ENCODE data around the gene GFRA1.
A peak's percentile ranks its signal among the peaks of the same experiment; 100 is the strongest.

Gene GFRA1

DNA sequence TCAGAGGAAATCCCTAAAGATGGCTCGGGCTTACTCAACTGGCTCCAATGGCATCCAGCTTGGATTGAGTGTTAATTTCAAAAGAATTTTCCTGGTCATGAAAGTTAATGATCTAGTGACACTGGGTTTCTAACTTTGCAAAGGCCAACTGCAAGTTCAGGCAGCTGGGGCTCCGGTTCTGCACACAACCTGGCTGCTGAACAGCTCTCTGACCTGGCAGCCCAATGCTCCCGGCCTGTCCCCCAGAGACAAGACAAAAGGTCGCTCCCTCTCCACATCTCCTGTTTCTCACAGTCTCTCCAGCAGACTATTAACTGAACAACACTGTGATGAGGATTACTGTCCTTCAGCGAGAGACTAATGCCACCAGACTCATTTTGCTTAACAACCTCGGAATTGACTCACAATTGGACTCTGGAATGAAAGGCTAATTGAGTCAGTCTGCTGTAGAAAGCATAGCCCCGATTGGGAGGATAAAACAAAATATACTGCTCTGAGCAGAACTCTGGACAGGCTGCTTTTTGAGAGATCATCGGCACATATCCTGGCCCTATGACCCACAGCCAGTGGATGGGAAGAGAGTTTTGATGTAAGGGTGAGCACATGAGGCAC lies 174.5 kb downstream of the GFRA1 start:
- DNase-seq: peak; percentile 31

DNA sequence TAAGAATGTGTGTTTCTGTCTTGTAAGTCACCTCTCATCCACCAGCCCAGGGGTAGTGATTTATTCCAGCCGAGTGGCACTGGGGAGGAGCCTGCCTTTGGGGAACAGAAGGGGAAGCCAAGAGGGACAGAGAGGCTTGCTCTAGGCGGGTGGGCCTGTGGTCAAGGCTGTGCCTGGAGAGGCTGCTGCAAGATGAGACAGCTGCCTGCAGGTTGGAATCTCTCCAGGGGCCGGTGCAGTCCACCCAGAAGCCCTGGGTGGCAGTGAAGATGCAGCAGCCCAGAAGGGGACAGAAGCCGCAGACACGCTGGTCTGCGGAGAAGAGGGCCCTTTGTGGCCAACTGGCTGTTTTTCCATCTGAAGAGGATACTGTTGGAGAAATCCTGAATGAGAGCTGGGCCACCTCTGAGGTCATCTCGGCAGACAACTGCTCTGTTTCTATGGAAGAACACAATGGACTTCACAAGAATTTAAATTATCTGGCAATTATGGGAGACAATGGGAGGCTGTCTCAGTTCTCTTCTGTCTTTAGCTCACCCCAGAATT lies 175.7 kb downstream of the GFRA1 start:
- no peak for DNase-seq

DNA sequence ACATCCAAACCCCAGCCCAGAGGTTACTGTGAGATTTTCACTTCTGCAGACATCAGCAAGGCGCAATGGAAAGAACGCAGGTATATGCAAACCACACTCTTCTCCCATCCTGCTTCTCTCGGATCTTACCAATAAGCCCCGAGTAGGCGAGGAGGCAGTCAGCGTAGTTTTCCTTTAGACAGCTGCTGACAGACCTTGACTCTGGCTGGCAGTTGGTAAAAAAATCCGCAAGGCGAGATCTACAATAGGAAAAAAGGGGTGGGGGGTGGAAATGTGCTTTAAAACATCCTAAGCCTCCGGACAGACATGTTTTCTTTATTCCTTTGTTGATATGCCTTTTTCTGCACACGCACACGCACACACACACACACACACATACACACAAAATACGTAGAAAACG lies 176.5 kb downstream of the GFRA1 start:
- DNase-seq: no peak

DNA sequence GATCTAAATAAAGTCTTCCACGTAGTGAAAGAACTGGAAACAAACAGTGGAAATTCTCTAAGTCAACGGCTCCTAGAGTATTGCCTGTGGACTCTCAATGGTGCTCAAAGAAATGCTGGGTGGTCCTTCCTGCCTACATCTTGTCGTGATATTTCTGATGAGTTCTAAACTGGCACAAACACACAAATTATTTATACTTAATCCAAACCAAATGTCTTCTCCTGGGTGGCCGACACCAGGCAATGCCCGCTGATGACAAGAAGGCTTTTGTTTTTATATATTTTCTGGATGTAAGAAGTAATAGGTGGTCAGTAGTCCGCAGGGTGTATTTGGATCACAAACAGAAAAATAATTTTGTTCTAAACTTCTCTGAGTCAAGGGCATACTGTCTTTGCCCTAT lies 178.7 kb downstream of the GFRA1 start:
- no peak for DNase-seq

DNA sequence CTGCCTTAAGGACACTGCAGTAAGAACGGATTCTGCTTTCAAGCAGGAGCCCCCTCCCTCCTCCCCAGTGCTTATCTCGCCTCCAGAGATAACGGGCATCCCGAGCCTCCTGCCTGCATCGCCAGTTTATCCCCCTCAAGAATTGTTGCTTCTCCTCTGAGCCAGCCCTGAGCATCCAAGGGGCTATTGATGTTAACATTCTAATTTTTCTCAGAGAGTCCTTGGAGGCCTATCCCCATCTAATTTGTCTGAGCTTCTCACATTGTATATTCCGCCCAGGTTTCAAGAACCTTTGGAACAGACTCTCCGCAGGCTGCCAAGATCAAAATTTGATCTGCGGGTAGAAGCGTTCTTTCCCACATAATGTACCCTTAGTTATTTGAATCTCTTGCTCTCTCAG lies 180.0 kb downstream of the GFRA1 start:
- DNase-seq: no peak

DNA sequence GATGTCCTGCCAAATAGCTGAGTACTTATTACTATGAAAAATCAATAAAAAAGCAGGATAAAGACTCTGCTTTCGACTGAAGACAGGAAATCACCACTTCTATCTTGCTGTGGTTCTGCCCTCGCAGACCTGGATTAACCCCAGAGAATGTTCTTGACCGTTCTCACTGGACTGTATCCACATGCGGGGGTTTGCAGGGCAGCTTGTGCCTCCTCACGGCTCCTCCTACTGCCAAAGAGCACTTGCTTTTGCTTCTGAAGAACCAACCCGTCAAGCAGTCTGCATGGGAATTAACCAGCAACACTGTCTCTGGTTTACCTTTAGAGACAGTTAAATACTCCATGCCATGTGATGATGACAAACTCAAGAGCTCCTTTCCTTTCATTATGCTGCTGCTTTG lies 184.0 kb downstream of the GFRA1 start:
- no peak for DNase-seq

DNA sequence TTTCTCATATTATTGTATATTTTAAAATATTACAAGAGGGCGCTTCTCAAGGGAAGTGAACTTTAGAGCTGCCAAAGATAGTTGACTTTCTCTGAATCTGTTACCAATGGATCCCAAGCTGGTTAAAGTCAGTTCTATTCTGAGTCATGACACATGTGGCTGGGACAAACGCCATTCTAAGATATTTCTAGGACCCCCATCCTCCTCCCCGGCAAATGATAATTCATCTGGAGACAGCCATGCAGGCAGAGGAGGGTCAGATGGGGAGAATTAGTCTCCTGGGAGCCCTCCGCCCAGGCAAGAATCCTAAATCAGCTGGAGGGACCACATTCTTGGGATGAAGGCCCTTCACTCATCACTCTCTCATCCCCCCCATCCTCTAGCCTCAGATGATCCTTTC lies 187.7 kb downstream of the GFRA1 start:
- no peak for DNase-seq

DNA sequence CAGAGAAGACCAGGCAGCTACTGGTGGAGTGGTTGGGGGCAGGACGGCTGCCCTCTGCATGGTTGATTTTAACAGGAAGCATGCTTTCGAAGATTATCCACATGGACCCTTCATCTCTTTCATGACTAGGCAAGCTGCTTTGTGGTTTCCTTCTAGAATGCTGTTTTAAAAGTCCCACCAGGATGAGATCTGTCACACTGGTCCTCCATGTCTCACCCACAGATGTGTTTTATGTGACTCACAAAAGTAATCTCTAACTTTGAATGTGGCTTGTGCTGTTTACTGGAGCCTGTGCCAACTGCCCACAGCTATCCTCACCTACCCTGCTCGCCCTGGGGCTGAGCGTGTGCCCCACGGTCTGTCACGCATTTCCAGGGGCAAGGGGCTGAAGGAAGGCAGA lies 188.8 kb downstream of the GFRA1 start:
- no peak for DNase-seq

DNA sequence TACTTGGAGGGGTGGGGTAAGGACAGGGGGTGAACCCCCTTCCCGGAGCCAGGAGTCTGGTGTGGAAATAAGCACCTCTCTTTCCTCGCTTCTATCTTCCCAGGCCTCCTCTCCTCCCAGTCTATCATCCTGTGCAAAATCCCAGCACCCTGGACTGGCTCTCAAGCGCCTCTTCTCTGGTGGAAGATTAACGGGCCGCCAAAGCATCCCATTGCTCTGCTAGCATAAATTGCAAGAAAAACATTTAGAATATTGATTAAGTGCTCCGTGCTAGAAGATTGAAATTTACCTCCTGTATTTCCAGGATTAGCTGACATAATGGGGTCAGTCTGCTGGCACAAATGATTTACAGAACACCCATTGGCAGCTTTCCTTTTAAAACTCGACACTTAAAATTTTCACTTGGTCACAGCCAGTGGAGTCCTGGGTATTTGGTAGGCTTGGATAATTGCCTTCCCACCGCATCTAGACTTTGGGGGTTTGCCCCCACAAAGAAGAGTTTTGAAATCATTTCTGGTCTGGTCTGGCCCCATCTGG lies 189.7 kb downstream of the GFRA1 start:
- no peak for DNase-seq

DNA sequence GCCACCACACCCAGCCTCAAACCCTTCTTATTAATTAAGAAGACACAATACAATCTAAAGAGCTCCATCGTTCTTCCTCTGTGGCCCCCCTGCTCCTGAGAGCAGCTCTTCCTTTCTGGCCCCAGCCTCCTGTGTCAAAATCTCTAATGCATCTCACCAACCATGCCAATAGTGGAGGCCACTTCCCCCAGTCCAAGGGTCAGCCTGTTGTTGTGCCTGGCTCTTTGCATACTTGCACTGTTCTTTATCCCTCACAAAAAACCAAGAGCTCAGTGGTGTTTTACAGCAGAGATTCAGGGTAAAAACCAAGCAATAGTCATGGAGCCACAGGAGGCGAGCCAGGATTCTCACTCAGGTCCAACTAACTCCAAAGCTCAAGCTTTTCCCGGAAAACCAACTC lies 190.2 kb downstream of the GFRA1 start:
- no peak for DNase-seq

DNA sequence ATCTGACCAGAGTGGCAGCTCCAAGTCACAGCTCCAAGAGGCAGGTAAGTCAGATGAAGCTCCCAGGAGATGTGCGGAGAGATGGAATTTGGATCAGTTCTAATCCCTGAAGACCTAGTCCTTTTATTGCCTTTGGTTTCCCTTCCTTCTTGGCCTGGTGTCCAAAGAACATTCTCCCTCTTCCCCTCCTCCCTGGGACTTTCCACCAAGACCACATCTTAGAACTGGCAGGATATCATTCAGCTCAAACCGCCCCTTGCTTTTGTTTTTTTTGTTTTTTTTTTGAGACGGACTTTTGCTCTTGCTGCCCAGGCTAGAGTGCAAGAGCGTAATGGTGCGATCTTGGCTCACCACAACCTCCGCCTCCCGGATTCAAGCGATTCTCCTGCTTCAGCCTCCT lies 190.8 kb downstream of the GFRA1 start:
- DNase-seq: no peak

DNA sequence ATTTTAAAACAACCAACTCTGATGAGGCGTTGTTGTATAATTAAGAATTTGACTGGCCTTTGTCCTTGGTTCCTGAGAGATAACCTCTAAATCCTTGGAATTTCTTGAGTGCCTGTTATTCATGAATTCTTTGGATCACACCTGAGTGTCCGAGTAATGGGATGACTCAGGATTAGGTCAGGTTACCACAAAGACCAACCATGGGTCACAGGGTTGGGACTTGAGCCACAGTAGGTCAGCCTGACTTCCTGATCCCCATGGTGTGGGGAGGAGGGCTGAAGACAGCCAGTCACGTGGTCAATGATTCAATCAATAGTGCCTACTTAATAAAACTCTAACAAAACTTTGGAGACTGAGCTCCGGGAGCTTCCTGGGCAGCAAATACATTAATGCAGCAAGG lies 192.5 kb downstream of the GFRA1 start:
- no peak for DNase-seq

DNA sequence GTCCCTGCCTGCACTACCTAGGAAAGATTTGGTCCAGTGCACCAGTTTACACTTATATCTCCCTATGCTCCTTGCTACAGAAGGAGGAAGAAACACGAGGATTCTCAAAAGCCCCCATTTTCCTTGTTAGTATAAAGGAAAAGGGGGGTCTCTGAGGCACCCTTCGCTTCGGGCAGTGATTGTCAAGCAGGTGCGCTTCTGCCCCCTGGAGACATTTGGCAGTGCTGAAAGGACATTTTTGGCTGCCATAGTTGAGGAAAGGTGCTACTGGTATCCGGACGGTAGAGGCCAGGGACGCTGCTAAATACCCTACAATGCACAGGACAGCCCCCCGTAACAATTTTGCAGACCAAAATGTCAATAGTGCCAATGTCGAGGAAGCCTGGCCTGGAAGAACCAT lies 193.7 kb downstream of the GFRA1 start:
- DNase-seq: no peak

DNA sequence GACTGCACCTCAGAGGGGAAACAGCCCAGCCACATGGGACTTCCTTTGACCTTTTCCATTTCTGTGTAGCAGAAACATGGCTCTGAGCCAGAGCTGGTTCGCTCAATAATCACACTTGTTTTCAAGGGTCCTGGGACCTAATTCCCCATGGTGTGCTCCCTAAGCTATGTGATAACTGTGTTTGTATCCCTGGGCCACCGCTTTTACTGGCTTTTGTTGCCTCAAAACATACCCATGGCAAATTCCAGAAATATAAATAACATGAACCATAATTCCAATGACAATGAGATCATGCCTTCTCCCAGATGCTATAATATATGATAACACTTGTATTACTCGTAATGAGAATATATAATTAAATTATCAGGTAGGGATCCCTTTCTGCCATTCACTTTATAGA lies 196.4 kb downstream of the GFRA1 start:
- no peak for DNase-seq

DNA sequence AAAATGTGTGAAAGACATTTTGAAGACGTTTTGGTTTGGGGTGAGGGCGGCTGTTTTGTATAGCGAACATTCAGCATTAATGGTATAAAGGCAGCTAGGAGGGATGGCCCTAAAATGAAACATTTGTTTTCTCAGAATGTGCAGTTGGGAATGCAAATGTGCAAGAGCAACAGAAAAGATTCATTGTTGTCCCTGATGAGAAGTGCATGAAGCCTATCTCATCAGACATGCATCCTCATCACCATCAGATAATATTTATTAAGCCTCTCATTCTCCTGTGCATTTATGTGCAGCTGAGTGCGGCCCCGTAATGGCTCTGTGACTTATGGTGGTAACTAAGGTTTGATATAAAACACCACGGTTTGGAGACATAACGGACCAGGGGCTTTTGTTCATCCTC lies 199.5 kb downstream of the GFRA1 start:
- DNase-seq: no peak

DNA sequence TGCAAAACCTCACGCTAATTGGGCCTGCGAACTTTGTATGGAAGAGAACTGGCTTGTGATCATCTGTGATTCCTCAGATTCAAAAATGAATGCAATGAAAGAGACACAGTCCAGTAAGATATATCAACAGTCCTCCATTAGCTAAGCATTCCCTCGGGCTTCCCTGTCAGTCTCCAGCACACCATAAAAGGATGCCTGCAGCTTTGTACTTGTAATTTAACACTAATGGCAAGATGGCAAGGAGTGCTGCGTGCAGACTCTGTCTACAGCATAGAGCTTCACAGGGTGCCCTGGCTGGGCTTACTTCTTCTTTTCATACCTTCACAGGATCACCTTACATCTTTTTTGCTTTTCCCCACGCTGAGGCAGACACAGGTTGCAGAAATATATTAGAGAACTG lies 200.0 kb downstream of the GFRA1 start:
- no peak for DNase-seq

DNA sequence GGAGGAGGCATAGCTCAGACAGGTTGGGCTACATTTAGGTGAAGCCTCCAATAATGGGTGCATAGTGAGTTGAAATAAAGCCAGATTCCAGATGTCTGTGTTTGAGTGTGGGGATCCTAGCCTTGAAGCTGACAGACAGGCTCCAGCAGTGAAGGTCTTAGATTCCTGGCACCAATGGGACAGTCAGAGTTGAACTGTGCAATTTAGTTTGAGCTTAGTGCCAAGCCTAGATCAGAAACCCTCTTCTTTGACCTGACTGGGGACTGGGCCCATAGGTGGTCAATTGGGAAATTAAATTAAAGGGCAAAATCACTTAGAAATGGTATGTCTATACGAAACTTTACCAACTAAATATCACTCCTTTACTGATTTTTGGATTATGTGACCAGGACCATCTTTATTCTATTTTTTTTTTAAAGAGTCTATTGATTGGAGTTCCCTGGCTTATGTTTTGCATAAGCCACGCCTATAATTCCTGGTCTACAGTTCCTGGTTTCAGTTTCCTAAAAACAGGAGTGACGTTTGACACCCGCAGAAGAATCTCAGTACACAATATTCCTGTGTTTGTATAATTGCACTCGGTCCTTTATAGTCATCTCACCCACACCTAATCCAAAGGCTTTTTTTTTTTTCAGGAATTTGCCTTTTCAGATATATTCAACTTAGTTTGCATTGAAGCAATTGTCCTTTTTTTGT lies 201.4 kb downstream of the GFRA1 start:
- no peak for DNase-seq

DNA sequence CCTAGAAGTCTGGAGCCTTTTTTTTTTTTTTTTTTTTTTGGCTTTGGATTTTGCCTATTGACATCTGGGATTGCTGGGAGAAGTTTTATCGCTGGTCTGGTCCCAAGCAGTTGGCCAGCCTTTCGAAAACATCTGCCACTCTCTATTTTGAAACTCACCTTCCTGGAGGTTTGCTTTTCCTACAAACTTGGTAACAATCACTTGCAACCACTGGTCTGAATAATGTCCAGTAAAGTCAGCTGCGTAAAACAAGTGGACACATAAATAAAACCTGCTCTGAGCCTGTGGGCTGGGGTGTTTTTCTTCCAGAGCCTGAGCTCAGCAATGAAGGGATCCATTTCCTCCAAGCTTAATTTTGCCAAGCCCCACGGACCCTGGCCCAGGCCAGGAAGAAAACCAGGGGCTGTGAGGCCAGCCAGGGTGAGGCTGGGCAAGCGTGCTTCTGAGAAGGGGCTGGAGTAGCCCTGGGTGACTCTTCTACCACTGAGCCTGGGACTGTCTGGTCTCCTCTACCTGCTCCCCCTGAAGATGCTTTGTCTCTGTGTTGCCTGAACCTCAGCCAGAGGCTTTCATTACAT lies 202.2 kb downstream of the GFRA1 start:
- DNase-seq: no peak

DNA sequence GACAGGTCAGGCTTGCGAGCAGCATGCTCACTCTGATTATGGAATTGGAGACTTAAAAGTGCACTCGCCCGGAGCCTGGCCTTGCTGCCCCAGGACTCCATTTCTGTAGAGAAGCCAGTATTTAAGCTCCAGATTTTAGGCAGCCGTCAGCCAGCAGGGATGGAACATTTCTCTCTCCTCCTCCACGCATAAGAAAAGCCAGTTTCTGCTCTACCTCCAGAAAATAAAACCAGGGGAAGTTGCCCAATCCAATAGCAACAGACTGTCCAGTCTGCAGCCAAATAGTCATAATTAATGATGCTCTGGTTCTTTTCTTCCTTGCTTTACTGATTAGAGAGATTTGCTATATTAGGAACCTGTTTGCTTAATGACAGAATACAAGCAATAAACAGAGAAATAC lies 203.2 kb downstream of the GFRA1 start:
- DNase-seq: no peak

DNA sequence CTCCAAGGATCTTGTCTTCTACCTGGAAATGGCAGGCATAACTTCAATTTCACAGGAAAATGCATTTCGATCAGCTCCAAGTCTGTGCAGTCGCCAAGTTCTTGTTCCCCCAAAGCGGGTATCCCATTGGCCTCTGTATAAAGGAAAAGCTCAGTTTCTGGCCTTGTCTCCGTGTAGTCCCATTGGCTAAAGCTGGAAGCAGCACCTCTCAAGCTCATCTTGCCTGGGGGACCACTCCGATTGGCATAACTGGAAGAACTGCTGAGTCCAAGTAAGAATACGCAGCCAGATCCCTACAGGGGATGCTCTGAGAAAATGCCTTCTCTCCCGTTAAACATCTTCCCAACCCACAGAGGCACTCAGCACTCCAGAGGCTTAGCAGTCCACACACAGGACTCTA lies 205.2 kb downstream of the GFRA1 start:
- no peak for DNase-seq

DNA sequence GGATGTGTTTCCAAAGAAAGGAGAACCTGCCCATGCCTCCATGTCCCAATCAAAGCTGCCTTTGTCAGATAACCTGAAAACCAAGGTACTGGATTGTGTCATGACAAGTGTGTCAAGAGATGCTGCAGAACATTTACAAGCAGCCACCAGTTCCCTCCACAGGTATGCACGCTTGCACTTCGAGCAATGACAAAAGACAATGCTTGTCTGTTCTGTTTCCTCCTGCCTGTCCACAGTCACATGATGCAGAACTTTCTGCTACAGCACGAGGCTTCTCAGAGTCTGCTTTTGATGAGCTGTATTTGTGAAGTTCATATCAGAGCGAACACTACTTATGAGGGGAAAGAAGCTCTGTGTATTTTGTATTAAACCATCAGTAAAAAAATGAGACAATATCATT lies 209.9 kb downstream of the GFRA1 start:
- DNase-seq: no peak

DNA sequence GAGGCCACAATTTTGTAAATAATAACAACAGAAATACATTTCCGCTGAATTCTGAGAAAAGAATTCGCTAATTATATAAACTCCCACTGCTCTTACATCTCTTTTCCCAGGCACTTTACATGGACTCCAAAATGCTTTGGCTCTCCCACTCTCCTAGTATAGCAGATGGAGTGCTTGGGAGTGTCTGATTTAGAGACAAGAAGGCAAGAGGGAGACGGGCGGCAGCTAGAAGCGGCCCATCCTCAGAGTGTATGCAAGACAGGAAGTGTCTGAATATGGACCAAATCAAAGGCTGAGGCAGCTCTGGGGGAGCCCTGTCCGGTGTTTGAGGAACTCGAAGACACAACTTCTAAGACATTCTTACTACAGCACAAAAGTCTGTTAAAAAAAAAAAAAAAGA lies 212.1 kb downstream of the GFRA1 start:
- no peak for DNase-seq

DNA sequence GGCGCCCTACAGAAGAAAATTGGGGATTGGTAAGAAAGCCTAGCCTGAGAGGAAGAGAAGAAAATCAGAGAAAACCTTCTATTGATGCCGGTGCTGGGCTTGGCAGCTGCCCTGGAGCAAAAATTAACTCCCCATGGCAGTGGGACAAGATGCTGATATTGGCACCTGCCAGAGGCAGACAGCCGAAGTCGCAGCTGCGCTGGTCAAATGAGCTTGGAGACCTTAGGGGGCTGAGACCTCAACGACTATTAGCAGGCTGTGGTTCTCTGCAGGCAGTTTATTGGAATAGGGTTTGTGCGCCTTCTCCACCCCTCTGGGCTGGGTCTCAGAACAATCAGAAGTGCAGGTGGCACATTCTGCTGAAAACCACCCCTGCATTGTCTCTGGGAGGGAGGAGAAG lies 213.7 kb downstream of the GFRA1 start:
- no peak for DNase-seq

Data from fibroblast of skin of right quadriceps (primary cell).